Sigmoid colon (tissue), 4 donors: Measurements from ENCODE around the gene CSF1R.

Experiments used
- CTCF ChIP-seq, 4 experiments: fragments of 450-650 bp in 3 of 4; fragments of 200-600 bp in 1 of 4; IDR thresholded peaks; one replicate each; pipeline ENCODE4 v1.5.1; 2016 to 2019; ENCODE audit warnings: antibody characterized with exemption in 4 of 4, mild to moderate bottlenecking in 3 of 4, moderate library complexity in 2 of 4
- POLR2A ChIP-seq, 2 donors: fragments of 450-650 bp; IDR thresholded peaks; one replicate each; pipeline ENCODE4 v1.6.1; 2016; ENCODE audit warnings: antibody characterized with exemption in 2 of 2, mild to moderate bottlenecking in 2 of 2, moderate library complexity in 2 of 2
- POLR2AphosphoS5 ChIP-seq, 4 donors: sonication (generic); formaldehyde crosslinking; IDR thresholded peaks; one replicate each; pipeline ENCODE4 v1.6.1; 2017; ENCODE audit warnings: antibody characterized with exemption in 4 of 4

- no peak for TF ChIP-seq CTCF (IDR thresholded peaks at IDR 0.05)
- TF ChIP-seq POLR2A (IDR thresholded peaks at IDR 0.05): no peak
- TF ChIP-seq POLR2AphosphoS5 (IDR thresholded peaks at IDR 0.05): peak in 3 of 4 donors; percentile 17 to 57 (median 49)
Observed at GRCh38 chr5:150081541-150082283, 4.6 kb downstream of the CSF1R start.
